ENCODE measurements around the gene FAM170B.

The FAM170B gene

DNA sequence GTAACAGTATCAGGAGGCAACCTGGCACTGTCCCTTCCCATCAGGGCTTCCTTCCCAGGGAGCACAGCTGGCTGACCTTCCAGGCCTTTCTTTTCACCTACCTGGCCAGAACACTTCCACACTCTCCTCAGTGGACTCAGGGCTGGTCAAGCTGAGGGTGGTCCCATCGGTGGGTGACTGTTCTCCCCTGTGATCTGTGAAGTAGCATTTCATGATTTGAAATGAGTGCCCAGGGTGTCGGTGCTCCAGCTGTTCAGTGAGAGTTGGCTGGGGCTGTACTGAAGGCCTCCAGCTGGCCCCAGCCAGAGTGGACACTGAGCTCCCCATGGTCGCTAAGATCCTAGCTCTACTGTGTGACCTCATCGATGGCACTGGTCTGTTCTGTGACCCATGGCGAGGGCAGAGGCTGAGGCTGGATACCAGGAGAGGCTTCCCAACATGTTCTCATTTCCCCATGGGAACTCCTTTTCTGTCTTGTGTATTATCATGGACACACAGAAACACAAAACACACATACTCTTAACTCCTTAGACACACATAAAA is at the start of gene FAM170B:
TSS of gene FAM170B (minus strand) at position 316 of the 543 bp plus-strand sequence. CDS start at position 213, 103 bp downstream.
- Histone ChIP-seq H3K4me3 (no peak within 1 kb of the TSS), H3K27ac (no peak within 1 kb of the TSS)

DNA sequence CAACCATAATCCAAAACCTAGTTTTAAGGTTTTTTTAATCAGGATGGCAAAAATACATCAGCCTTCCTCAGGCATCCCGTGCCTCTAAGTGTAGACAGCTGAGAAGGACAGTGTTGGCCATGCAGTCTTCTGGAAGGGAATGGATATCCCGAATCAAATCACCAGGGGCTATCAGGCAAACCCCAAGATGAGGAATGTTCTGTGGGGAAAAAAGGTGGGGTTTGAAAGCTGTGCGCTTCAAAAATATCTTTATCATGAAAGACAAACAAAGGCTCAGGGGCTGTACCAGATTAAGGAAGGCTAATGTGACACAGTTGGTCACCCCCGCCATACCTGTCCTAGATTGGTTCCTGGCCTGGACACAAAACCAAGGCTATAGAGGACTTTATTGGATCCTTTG is 49.0 kb upstream of the FAM170B start:
- no peak overlapping the region for H3K4me3 ChIP-seq
- no peak overlapping the region for H3K27ac ChIP-seq

GRCh38 chr10:49180444-49180860 is 46.6 kb upstream of the FAM170B start:
- H3K27ac ChIP-seq: no peak overlapping the region
- H3K4me3 ChIP-seq: no peak overlapping the region

DNA sequence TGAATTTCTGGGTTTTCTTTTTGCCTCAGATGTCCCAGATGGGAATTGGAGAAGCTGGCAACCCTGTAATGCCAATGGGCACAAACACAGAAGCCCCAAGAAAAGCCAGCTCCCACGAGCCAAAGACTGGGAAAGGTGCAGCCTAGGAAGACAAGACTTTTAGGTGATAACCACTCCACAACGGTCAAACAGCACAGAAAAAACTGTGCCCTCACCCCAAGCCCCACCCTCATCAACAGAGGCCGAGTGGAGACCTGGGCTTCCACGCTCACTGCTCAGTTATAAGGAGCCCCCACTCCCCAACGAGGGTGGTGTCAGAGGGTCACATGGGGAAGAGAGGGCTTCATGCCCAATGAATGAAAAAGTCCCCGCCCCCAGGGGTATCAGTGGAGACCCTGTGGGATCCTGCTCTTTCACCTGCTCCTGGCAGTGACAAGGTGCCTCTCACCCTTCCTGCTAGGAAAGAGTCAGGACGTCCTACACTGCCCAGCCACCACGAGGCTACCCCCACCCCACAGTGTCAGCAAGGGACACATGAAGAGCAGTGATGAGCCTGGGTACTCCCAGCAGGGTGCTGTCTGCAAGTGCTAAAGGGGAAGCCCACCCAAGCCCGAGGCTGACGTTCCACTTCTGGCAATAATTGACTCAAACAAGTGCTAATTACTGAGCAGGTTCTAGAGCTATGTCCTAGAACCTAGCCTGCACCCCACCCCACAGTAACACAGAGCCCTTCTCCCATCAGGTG is 46.0 kb upstream of the FAM170B start:
- H3K4me3 ChIP-seq: no peak overlapping the region
- H3K27ac ChIP-seq: peak overlapping the region in 1 of 21 experiments; percentile 60

DNA sequence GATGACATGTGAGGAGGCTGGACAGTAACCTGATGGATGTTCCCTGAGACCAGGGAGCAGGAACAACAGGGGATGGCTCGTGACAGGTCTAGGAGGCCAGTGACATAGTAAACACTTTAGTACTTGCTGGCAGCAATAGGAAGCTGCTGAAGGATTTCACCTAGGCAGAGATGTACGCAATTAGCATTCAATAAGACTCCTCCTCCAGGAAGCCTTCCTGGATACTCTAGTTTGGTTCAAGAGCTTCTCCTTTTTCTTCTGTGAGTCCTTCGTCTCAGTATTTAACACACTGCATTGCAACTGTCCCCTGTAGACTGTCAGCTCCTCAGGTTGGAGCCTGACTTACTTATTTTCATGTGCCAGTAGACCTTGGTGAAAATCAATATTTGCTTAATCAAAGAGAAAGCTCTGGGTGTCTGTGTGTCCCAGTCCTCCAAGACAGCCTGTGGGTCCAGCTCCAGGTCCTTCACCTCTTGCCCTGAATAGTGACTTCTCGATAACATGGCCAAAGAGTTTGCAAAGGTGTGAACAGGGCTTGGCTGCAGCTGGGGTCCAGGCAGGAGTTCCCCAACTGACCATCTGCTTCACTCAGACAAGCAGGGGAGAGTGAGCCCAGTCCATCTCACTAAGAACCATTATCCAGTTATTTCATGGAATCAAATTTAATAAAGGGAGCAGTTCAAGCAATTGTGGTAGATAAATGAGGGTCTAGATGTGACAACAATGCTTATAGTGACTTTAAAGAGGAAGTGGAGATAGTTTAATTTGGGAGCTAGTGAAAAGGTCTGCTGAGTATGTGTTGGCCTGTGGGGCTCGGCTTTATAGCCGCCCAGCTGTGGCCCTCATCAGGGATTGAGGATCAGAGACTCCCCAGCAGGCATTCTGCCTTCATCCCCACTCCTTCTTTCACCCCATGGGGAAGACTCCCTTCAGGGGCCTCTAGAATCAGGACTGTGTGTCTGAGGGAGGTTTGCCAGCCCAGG is 45.0 kb upstream of the FAM170B start:
- Histone ChIP-seq H3K27ac (peak overlapping the region in 5 of 21 experiments; percentile 60 to 82 (median 67)), H3K4me3 (no peak overlapping the region)

DNA sequence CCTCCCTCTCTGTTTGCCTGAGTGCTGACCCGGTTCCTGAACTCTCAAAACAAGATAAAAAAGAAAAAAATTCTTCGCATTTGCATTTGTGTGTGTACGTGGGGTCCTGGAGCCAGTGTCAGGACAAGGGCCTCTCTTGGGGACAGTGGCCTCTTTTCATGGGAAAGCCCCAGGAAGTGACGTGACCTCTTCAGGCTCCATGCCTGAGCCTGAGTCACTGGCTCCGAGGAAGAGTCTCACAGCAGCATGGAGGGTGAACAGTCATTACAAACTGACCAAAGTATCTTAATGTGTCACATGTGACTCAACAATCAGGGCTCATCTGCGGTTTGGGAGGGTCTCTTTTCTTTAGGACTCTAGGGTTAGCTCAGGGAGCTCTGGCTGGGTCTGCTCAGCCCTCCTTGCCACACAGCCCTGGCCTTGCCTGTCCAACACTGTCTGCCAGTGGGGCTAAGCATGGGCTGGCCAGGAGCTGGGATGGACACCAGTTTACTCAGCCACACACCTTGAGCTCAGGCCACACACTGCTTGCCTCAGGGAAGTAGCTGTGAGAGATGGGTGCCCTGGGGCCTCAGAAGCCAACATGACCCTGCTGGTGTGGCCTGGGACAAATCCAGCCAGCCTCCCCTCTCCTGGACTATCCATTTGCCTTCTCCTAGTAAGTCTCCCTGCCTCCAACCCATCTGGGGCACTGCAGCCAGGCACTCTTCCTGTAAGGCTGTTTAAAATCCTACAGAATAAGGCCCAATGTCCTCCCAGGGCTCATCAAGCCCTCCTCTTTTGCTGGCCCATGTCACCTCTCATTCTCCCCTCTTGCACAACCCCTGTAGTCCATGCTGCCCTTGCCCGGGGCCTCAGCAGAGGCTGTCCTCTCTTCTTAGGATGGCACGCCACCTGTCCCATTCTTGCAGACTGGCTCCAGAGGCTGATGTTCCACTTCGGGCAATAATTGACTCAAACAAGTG is 43.9 kb upstream of the FAM170B start:
- no peak overlapping the region for H3K4me3 ChIP-seq
- H3K27ac ChIP-seq: peak overlapping the region in 19 of 21 experiments; percentile 18 to 83 (median 66)

GRCh38 chr10:49176310-49177268 is 42.8 kb upstream of the FAM170B start:
- H3K4me3 ChIP-seq: no peak overlapping the region
- H3K27ac ChIP-seq: peak overlapping the region in 17 of 21 experiments; percentile 18 to 83 (median 66)

GRCh38 chr10:49175587-49176309 is 41.9 kb upstream of the FAM170B start:
- Histone ChIP-seq H3K4me3 (no peak overlapping the region), H3K27ac (peak overlapping the region in 1 of 21 experiments; percentile 39)

- no peak overlapping the region for H3K27ac ChIP-seq
- H3K4me3 ChIP-seq: no peak overlapping the region
These were observed 41.2 kb upstream of the FAM170B start for GRCh38 chr10:49174926-49175500.

- Histone ChIP-seq H3K4me3 (no peak overlapping the region), H3K27ac (no peak overlapping the region)
These were observed 40.6 kb upstream of the FAM170B start for GRCh38 chr10:49174261-49174925.

DNA sequence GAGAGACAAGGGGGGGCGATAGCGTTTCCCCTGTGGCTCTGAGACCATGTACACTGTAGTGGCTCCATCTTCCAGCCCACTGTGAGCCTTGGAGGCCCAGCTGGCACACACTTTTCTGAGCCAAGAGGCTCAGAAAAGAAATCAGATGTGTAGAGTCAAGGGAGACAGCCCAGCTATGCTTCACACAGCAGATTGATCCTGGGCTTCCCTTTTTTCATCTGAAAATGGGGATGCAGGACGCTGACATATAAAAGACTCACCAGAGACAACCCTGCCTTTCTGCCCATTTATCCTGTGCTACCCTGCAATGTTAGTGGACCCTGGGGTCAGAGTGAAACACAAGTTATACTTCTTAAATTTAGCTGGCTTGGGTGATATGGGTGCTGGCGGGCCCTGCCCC is 40.0 kb upstream of the FAM170B start:
- no peak overlapping the region for H3K27ac ChIP-seq

GRCh38 chr10:49173201-49173772 is 39.5 kb upstream of the FAM170B start:
- H3K27ac ChIP-seq: no peak overlapping the region
- H3K4me3 ChIP-seq: no peak overlapping the region

More for the DNA sequence above, 40.0 kb upstream of the FAM170B start:
- H3K4me3 ChIP-seq: no peak overlapping the region

DNA sequence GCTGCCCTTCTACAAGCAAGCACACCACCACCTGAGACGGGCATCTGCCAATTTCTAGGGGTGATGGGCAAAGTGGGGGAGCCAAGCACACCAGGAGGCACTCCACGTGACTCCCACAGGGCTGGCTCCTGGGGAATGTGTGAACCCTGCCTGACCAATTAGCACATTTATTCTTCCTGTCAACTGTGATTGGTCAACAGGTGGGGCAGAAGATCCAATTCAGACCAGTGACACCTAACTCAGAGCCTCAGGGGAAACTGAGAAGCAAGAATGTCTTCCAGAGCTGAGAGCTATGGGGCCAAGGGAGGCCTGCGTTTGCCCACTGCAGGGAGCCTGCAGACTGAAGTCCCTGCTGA is 38.9 kb upstream of the FAM170B start:
- no peak overlapping the region for H3K27ac ChIP-seq
- H3K4me3 ChIP-seq: no peak overlapping the region

- peak overlapping the region in 1 of 21 experiments; percentile 10 for H3K27ac ChIP-seq
- H3K4me3 ChIP-seq: no peak overlapping the region
These were observed 38.4 kb upstream of the FAM170B start for GRCh38 chr10:49172061-49172776.

DNA sequence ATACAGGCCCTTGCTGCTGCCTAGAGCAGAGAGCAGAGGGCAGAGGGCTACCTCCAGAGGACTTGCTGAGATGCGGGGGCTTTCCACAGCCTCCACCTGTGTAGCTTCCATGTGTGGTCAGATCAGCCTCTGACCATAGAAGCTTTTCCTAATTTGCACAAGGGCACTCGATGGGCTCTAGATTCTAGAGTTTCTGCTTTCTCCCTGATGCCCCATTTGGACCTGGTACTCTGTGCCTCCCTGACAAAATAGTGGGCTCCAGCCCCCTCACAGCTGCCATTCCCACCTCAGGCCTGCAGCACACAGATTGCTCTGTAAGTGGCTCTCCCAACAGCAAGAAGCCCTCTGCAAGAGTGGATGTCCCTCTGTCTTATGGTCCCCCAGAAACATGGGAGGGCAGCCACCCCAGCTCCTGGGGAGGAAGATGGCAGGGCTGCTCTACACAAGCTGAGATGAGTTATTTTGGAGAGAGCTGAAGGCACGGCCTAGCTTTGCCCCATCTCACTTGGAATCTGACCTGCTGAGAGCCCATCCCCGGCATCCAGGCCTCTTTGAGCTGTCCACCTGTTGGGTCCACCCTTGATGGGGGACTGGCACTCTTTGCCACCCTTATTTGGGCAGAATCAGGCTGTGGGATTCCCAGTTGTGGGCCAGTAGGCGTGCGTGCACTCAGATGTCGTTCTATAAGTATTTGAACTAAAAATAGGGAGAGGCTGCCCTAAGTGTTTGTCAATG is 37.7 kb upstream of the FAM170B start:
- no peak overlapping the region for H3K27ac ChIP-seq

More for the DNA sequence above, 37.7 kb upstream of the FAM170B start:
- no peak overlapping the region for H3K4me3 ChIP-seq
